ENCODE data around the gene TMEM154.

The TMEM154 gene

GRCh38 chr4:152709675-152710438 is 30.1 kb upstream of the TMEM154 start:
- no peaks in the 10 kb centered on the region for H3K27me3 ChIP-seq (ENCODE audit: control insufficient read depth in 2 of 2, insufficient read depth in 2 of 2, low read length in 2 of 2)
- no peaks in the 10 kb centered on the region for H3K36me3 ChIP-seq (ENCODE audit: control insufficient read depth in 2 of 2, insufficient read depth in 2 of 2, low read length in 2 of 2)
- no peak overlapping the region for H3K4me3 ChIP-seq (ENCODE audit: low read length in 2 of 2)
- no peaks in the 10 kb centered on the region for H3K4me1 ChIP-seq (ENCODE audit: control insufficient read depth in 2 of 2, insufficient read depth in 2 of 2, low read length in 2 of 2)
- H3K9me3 ChIP-seq (ENCODE audit: control insufficient read depth in 2 of 2, low read length in 2 of 2) = no peaks in the 10 kb centered on the region
- H3K27ac ChIP-seq (ENCODE audit: low read depth in 2 of 2, low read length in 2 of 2) = no peak overlapping the region
- H3K9ac ChIP-seq (ENCODE audit: low read depth in 1 of 2, low read length in 2 of 2) = no peak overlapping the region

DNA sequence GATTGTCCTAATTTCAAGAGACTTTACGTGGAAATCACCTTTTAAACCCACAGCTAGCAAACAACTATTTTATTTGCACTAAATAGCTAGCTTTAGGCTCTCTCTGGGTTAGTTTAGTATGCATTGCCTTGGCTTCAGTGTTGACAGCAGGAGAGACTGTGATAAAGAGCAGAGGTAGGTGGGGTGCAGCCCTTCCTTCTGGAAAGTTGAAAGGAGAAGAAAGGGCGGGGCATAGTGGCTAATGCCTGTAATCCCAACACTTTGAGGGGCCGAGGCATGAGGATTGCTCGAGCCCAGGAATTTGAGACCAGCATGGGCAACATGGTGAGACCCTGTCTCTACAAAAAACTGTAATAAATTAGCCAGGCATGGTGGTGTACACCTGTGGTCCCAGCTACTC is 29.0 kb upstream of the TMEM154 start:
- Histone ChIP-seq H3K27me3 (ENCODE audit: control insufficient read depth in 2 of 2, insufficient read depth in 2 of 2, low read length in 2 of 2) (no peaks in the 10 kb centered on the region), H3K4me3 (ENCODE audit: low read length in 2 of 2) (no peak overlapping the region), H3K9me3 (ENCODE audit: control insufficient read depth in 2 of 2, low read length in 2 of 2) (no peaks in the 10 kb centered on the region), H3K36me3 (ENCODE audit: control insufficient read depth in 2 of 2, insufficient read depth in 2 of 2, low read length in 2 of 2) (no peaks in the 10 kb centered on the region), H3K4me1 (ENCODE audit: control insufficient read depth in 2 of 2, insufficient read depth in 2 of 2, low read length in 2 of 2) (no peaks in the 10 kb centered on the region), H3K9ac (ENCODE audit: low read depth in 1 of 2, low read length in 2 of 2) (no peak overlapping the region), H3K27ac (ENCODE audit: low read depth in 2 of 2, low read length in 2 of 2) (no peak overlapping the region)

- Histone ChIP-seq H3K4me3 (ENCODE audit: low read length in 2 of 2) (no peak overlapping the region), H3K4me1 (ENCODE audit: control insufficient read depth in 2 of 2, insufficient read depth in 2 of 2, low read length in 2 of 2) (no peaks in the 10 kb centered on the region), H3K9me3 (ENCODE audit: control insufficient read depth in 2 of 2, low read length in 2 of 2) (no peaks in the 10 kb centered on the region), H3K27me3 (ENCODE audit: control insufficient read depth in 2 of 2, insufficient read depth in 2 of 2, low read length in 2 of 2) (no peaks in the 10 kb centered on the region), H3K27ac (ENCODE audit: low read depth in 2 of 2, low read length in 2 of 2) (no peak overlapping the region), H3K36me3 (ENCODE audit: control insufficient read depth in 2 of 2, insufficient read depth in 2 of 2, low read length in 2 of 2) (no peaks in the 10 kb centered on the region), H3K9ac (ENCODE audit: low read depth in 1 of 2, low read length in 2 of 2) (no peak overlapping the region)
Observed at GRCh38 chr4:152708361-152708760, 28.6 kb upstream of the TMEM154 start.

DNA sequence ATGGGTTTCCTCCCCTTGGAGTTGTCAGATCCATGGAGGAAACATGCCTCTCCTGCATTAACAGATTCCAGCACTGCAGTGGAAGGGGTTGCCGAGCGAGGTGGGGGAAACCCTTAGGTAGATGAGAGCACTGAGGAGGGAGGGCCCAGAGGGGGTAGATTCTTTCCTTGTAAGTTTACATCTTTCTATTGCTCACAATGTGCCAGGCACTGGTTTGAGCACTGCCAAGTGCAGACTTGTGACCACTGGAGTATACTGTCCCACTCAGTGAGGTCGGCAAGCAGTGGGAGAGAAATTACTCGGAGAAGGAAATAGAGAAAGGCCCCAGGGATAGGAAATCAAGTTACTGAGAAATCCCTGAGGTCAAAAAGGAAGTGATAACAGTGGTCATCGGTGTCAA is 27.8 kb upstream of the TMEM154 start:
- Histone ChIP-seq H3K9ac (ENCODE audit: low read depth in 1 of 2, low read length in 2 of 2) (no peak overlapping the region), H3K4me1 (ENCODE audit: control insufficient read depth in 2 of 2, insufficient read depth in 2 of 2, low read length in 2 of 2) (no peaks in the 10 kb centered on the region), H3K9me3 (ENCODE audit: control insufficient read depth in 2 of 2, low read length in 2 of 2) (no peaks in the 10 kb centered on the region), H3K27me3 (ENCODE audit: control insufficient read depth in 2 of 2, insufficient read depth in 2 of 2, low read length in 2 of 2) (no peaks in the 10 kb centered on the region), H3K36me3 (ENCODE audit: control insufficient read depth in 2 of 2, insufficient read depth in 2 of 2, low read length in 2 of 2) (no peaks in the 10 kb centered on the region), H3K4me3 (ENCODE audit: low read length in 2 of 2) (no peak overlapping the region), H3K27ac (ENCODE audit: low read depth in 2 of 2, low read length in 2 of 2) (no peak overlapping the region)

- Histone ChIP-seq H3K4me1 (ENCODE audit: control insufficient read depth in 2 of 2, insufficient read depth in 2 of 2, low read length in 2 of 2) (no peaks in the 10 kb centered on the region), H3K27ac (ENCODE audit: low read depth in 2 of 2, low read length in 2 of 2) (no peak overlapping the region), H3K9me3 (ENCODE audit: control insufficient read depth in 2 of 2, low read length in 2 of 2) (no peaks in the 10 kb centered on the region)
Observed at GRCh38 chr4:152705903-152706302, 26.1 kb upstream of the TMEM154 start.

GRCh38 chr4:152704788-152705187 is 25.0 kb upstream of the TMEM154 start:
- H3K4me3 ChIP-seq (ENCODE audit: low read length in 2 of 2) = no peak overlapping the region
- H3K27ac ChIP-seq (ENCODE audit: low read depth in 2 of 2, low read length in 2 of 2) = no peak overlapping the region
- no peaks in the 10 kb centered on the region for H3K27me3 ChIP-seq (ENCODE audit: control insufficient read depth in 2 of 2, insufficient read depth in 2 of 2, low read length in 2 of 2)
- H3K36me3 ChIP-seq (ENCODE audit: control insufficient read depth in 2 of 2, insufficient read depth in 2 of 2, low read length in 2 of 2) = no peaks in the 10 kb centered on the region
- H3K9me3 ChIP-seq (ENCODE audit: control insufficient read depth in 2 of 2, low read length in 2 of 2) = no peaks in the 10 kb centered on the region
- no peaks in the 10 kb centered on the region for H3K4me1 ChIP-seq (ENCODE audit: control insufficient read depth in 2 of 2, insufficient read depth in 2 of 2, low read length in 2 of 2)
- no peak overlapping the region for H3K9ac ChIP-seq (ENCODE audit: low read depth in 1 of 2, low read length in 2 of 2)

More at GRCh38 chr4:152705903-152706302, 26.1 kb upstream of the TMEM154 start:
- H3K27me3 ChIP-seq (ENCODE audit: control insufficient read depth in 2 of 2, insufficient read depth in 2 of 2, low read length in 2 of 2) = no peaks in the 10 kb centered on the region
- H3K36me3 ChIP-seq (ENCODE audit: control insufficient read depth in 2 of 2, insufficient read depth in 2 of 2, low read length in 2 of 2) = no peaks in the 10 kb centered on the region
- no peak overlapping the region for H3K9ac ChIP-seq (ENCODE audit: low read depth in 1 of 2, low read length in 2 of 2)
- H3K4me3 ChIP-seq (ENCODE audit: low read length in 2 of 2) = no peak overlapping the region

- Histone ChIP-seq H3K9ac (ENCODE audit: low read depth in 1 of 2, low read length in 2 of 2) (no peak overlapping the region), H3K27ac (ENCODE audit: low read depth in 2 of 2, low read length in 2 of 2) (no peak overlapping the region), H3K4me3 (ENCODE audit: low read length in 2 of 2) (no peak overlapping the region), H3K36me3 (ENCODE audit: control insufficient read depth in 2 of 2, insufficient read depth in 2 of 2, low read length in 2 of 2) (no peaks in the 10 kb centered on the region), H3K27me3 (ENCODE audit: control insufficient read depth in 2 of 2, insufficient read depth in 2 of 2, low read length in 2 of 2) (no peaks in the 10 kb centered on the region), H3K9me3 (ENCODE audit: control insufficient read depth in 2 of 2, low read length in 2 of 2) (no peaks in the 10 kb centered on the region), H3K4me1 (ENCODE audit: control insufficient read depth in 2 of 2, insufficient read depth in 2 of 2, low read length in 2 of 2) (no peaks in the 10 kb centered on the region)
Observed at GRCh38 chr4:152700151-152700550, 20.4 kb upstream of the TMEM154 start.

- H3K4me1 ChIP-seq (ENCODE audit: control insufficient read depth in 2 of 2, insufficient read depth in 2 of 2, low read length in 2 of 2) = no peaks in the 10 kb centered on the region
- no peaks in the 10 kb centered on the region for H3K36me3 ChIP-seq (ENCODE audit: control insufficient read depth in 2 of 2, insufficient read depth in 2 of 2, low read length in 2 of 2)
- no peak overlapping the region for H3K27ac ChIP-seq (ENCODE audit: low read depth in 2 of 2, low read length in 2 of 2)
- no peaks in the 10 kb centered on the region for H3K27me3 ChIP-seq (ENCODE audit: control insufficient read depth in 2 of 2, insufficient read depth in 2 of 2, low read length in 2 of 2)
- H3K4me3 ChIP-seq (ENCODE audit: low read length in 2 of 2) = no peak overlapping the region
- H3K9me3 ChIP-seq (ENCODE audit: control insufficient read depth in 2 of 2, low read length in 2 of 2) = no peaks in the 10 kb centered on the region
- no peak overlapping the region for H3K9ac ChIP-seq (ENCODE audit: low read depth in 1 of 2, low read length in 2 of 2)
Observed at GRCh38 chr4:152699313-152699712, 19.5 kb upstream of the TMEM154 start.

DNA sequence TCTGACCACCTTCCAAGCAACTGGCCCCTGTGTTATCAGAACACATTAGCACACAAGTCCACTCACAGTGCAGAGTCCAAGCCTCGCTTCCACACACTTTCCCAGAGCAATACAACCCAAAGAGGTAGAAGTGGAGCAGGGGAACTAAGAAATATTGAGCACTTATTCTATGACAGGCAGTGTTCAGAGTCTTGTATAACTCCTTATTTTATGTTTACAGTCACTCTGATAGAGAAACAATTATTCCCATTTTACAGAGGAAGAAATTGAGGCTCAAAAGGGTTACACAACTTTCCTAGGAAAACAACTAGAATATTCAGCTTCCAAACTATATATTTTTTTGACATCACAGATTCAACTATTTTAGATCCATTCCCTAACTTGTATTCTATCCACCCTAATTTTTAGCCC is 18.3 kb upstream of the TMEM154 start:
- H3K9me3 ChIP-seq (ENCODE audit: control insufficient read depth in 2 of 2, low read length in 2 of 2) = no peaks in the 10 kb centered on the region
- H3K36me3 ChIP-seq (ENCODE audit: control insufficient read depth in 2 of 2, insufficient read depth in 2 of 2, low read length in 2 of 2) = no peaks in the 10 kb centered on the region
- H3K4me3 ChIP-seq (ENCODE audit: low read length in 2 of 2) = no peak overlapping the region
- H3K27ac ChIP-seq (ENCODE audit: low read depth in 2 of 2, low read length in 2 of 2) = no peak overlapping the region
- no peaks in the 10 kb centered on the region for H3K4me1 ChIP-seq (ENCODE audit: control insufficient read depth in 2 of 2, insufficient read depth in 2 of 2, low read length in 2 of 2)
- H3K27me3 ChIP-seq (ENCODE audit: control insufficient read depth in 2 of 2, insufficient read depth in 2 of 2, low read length in 2 of 2) = no peaks in the 10 kb centered on the region
- peak overlapping the region in 1 of 2 donors; percentile 5 for H3K9ac ChIP-seq (ENCODE audit: low read depth in 1 of 2, low read length in 2 of 2)

- peak overlapping the region in 1 of 2 donors; percentile 5 for H3K9ac ChIP-seq (ENCODE audit: low read depth in 1 of 2, low read length in 2 of 2)
- no peaks in the 10 kb centered on the region for H3K4me1 ChIP-seq (ENCODE audit: control insufficient read depth in 2 of 2, insufficient read depth in 2 of 2, low read length in 2 of 2)
- H3K4me3 ChIP-seq (ENCODE audit: low read length in 2 of 2) = no peak overlapping the region
- H3K27ac ChIP-seq (ENCODE audit: low read depth in 2 of 2, low read length in 2 of 2) = peak overlapping the region; percentile 15 to 46
- no peaks in the 10 kb centered on the region for H3K27me3 ChIP-seq (ENCODE audit: control insufficient read depth in 2 of 2, insufficient read depth in 2 of 2, low read length in 2 of 2)
- H3K36me3 ChIP-seq (ENCODE audit: control insufficient read depth in 2 of 2, insufficient read depth in 2 of 2, low read length in 2 of 2) = no peaks in the 10 kb centered on the region
- no peaks in the 10 kb centered on the region for H3K9me3 ChIP-seq (ENCODE audit: control insufficient read depth in 2 of 2, low read length in 2 of 2)
Observed at GRCh38 chr4:152697284-152698088, 17.7 kb upstream of the TMEM154 start.
